Hepatocyte (in vitro differentiated cells): ENCODE measurements around the gene FOLR3.

Experiments
- EZH2 ChIP-seq: fragments of 200-600 bp; sonication (generic); IDR thresholded peaks from 2 replicates; pipeline ENCODE4 v1.6.1; 2016; ENCODE audit warnings: antibody characterized with exemption, mild to moderate bottlenecking, borderline replicate concordance
- EZH2phosphoT487 ChIP-seq: fragments of 200-600 bp; sonication (generic); IDR thresholded peaks from one replicate; pipeline ENCODE4 v1.6.1; 2018; ENCODE audit warnings: antibody characterized with exemption, mild to moderate bottlenecking, low read depth, moderate library complexity; ENCODE audit not compliant: unreplicated experiment, severe bottlenecking
- TF ChIP-seq, protein P1 (sequence below): fragments of 200-600 bp; sonication (generic); IDR thresholded peaks from 2 replicates; pipeline ENCODE4 v1.5.1; 2016; ENCODE audit warnings: antibody characterized with exemption, mild to moderate bottlenecking; ENCODE audit not compliant: poor library complexity

DNA sequence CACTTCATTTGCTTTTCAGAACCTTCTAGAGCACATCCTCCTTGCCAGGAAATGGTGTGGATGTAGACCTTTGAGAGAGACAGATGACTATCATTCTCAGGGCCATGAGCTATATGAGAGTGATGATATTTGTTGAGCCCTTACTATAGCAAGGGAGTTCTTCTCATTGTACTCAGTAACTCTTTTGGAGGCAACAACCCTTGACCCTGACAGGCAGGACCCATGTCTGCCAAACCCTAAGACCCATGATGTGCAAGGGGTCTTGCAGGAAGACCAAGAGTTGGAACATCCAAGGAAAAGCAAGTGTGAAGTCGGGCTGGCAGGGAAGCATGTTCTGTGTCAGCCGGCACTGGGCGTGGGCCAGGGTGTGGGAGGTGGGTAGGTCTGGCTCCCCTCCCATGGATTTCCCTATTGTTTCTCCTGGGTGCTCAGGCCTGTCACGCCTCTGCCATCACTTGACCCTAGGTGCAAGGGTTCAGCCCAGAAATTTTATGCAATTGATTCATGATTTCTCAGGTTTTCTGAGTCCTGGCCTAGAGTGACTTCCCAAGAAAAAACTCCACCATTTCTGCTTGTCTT is 1.2 kb downstream of the FOLR3 start:
- TF ChIP-seq, protein P1, sequence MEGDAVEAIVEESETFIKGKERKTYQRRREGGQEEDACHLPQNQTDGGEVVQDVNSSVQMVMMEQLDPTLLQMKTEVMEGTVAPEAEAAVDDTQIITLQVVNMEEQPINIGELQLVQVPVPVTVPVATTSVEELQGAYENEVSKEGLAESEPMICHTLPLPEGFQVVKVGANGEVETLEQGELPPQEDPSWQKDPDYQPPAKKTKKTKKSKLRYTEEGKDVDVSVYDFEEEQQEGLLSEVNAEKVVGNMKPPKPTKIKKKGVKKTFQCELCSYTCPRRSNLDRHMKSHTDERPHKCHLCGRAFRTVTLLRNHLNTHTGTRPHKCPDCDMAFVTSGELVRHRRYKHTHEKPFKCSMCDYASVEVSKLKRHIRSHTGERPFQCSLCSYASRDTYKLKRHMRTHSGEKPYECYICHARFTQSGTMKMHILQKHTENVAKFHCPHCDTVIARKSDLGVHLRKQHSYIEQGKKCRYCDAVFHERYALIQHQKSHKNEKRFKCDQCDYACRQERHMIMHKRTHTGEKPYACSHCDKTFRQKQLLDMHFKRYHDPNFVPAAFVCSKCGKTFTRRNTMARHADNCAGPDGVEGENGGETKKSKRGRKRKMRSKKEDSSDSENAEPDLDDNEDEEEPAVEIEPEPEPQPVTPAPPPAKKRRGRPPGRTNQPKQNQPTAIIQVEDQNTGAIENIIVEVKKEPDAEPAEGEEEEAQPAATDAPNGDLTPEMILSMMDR, result no peak
- no peak for TF ChIP-seq EZH2phosphoT487
- no peak for TF ChIP-seq EZH2
